HG03175 (cell line): ENCODE data around the gene SFMBT1.

ENCODE experiments used
- ATAC-seq: cut with Tn5 transposase; IDR thresholded peaks from one replicate; pipeline ENCODE4 v1.9.1; 2021; ENCODE audit warnings: mild to moderate bottlenecking, moderate library complexity; ENCODE audit not compliant: unreplicated experiment

The SFMBT1 gene

GRCh38 chr3:53045518-53046170 is at the start of gene SFMBT1:
Gene SFMBT1, minus strand, starts transcription at chr3:53046073. Its CDS starts 76,945 bp downstream, at chr3:52969128.
- ATAC-seq = peak; percentile 41

GRCh38 chr3:53092942-53093341 is 47.1 kb upstream of the SFMBT1 start:
- no peak for ATAC-seq

GRCh38 chr3:53092216-53092615 is 46.3 kb upstream of the SFMBT1 start:
- no peak for ATAC-seq

GRCh38 chr3:53091011-53091410 is 45.1 kb upstream of the SFMBT1 start:
- no peak for ATAC-seq

GRCh38 chr3:53089511-53089910 is 43.6 kb upstream of the SFMBT1 start:
- no peak for ATAC-seq

- no peak for ATAC-seq
Observed at GRCh38 chr3:53085476-53085875, 39.6 kb upstream of the SFMBT1 start.

GRCh38 chr3:53084310-53085001 is 38.6 kb upstream of the SFMBT1 start:
- ATAC-seq = no peak

- no peak for ATAC-seq
Observed at GRCh38 chr3:53083949-53084309, 38.1 kb upstream of the SFMBT1 start.

GRCh38 chr3:53083521-53083920 is 37.6 kb upstream of the SFMBT1 start:
- no peak for ATAC-seq

- no peak for ATAC-seq
Observed at GRCh38 chr3:53082736-53083135, 36.9 kb upstream of the SFMBT1 start.

GRCh38 chr3:53081318-53081717 is 35.4 kb upstream of the SFMBT1 start:
- ATAC-seq = no peak

GRCh38 chr3:53080612-53081205 is 34.8 kb upstream of the SFMBT1 start:
- ATAC-seq = no peak

- ATAC-seq = no peak
Observed at GRCh38 chr3:53079791-53080555, 34.1 kb upstream of the SFMBT1 start.

- no peak for ATAC-seq
Observed at GRCh38 chr3:53079147-53079546, 33.3 kb upstream of the SFMBT1 start.

GRCh38 chr3:53078656-53079055 is 32.8 kb upstream of the SFMBT1 start:
- ATAC-seq = no peak

GRCh38 chr3:53077476-53078220 is 31.8 kb upstream of the SFMBT1 start:
- ATAC-seq = no peak

- ATAC-seq = no peak
Observed at GRCh38 chr3:53075743-53076140, 29.9 kb upstream of the SFMBT1 start.

- ATAC-seq = no peak
Observed at GRCh38 chr3:53074761-53075742, 29.2 kb upstream of the SFMBT1 start.

GRCh38 chr3:53074366-53074696 is 28.5 kb upstream of the SFMBT1 start:
- no peak for ATAC-seq
